ENCODE results near the gene KYAT1. TPM values are rescaled to one million over a fixed set of nuclear protein-coding genes. Genes with fewer than 3 reads are reported as not detected.

The KYAT1 gene
- total and polyA plus RNA-seq, 2 of the 13 experiments (the other 11 are each of a cell fraction or from before 2014, with no cell fraction given) = 9.2 to 46.5 TPM

DNA sequence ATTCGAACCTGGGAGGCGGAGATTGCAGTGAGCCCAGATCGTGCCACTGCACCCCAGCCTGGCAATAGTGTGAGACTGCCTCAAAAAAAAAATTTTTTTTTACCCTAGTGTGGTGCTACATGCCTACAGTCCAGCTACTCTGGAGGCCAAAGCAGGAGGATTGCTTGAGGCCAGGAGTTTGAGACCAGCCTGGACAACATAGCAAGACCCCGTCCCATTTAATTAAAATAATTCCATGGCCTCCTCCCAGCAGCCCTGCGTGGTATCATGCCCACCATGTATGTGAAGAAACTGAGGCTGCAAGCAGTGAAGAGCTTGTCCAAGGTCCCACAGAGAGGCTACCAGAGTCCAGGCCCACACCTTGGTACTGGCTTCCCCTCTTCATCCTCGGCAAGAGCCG is 19.6 kb upstream of the KYAT1 start:
- H3K4me3 ChIP-seq (replicated peaks in 1 of 3; ENCODE audit: insufficient read depth in 1 of 3, low read depth in 2 of 3, low read length in 3 of 3) = no peak overlapping the region
- ChIA-PET CTCF (ENCODE audit: low intra/inter-chr PET ratio, low total read pairs) (no interaction called here), POLR2A (no interaction called here)
- no peaks in the 10 kb centered on the region for H4K20me1 ChIP-seq (ENCODE audit: insufficient read depth, low read length)
- TF ChIP-seq ZNF121 (CRISPR knock-in tag; IDR thresholded peaks at IDR 0.05) (peak; percentile 67), ZC3H4 (CRISPR knock-in tag; IDR thresholded peaks at IDR 0.05; ENCODE audit: borderline replicate concordance) (no peak)
- DNase-seq (ENCODE audit: low spot score) (no peak), ATAC-seq (no peak), FAIRE-seq (no peak)
- peaks cover 7 to 21% of the 10 kb centered on the region in 2 experiments; a peak in 4 of 5 replicates for H3K36me3 ChIP-seq (replicated peaks in 1 of 2; ENCODE audit: control insufficient read depth in 1 of 2, insufficient read depth in 2 of 2, low read length in 2 of 2)
- intact Hi-C loops (cut with micrococcal nuclease; ENCODE audit: unreplicated experiment) = no loop called here
- no TSS peak for BruUV-seq (replicated peaks)
- peaks cover 4% of the 10 kb centered on the region for H3K79me2 ChIP-seq (ENCODE audit: insufficient read depth, low read length)
- in situ Hi-C loops (cut with HindIII; ENCODE audit: extremely low pct_ligation_motif_present, low pct_unique_long_range_greater_than_20kb) = no loop called here
- H3K27ac ChIP-seq (ENCODE audit: extremely low read length, insufficient read depth, low read length) = no peak overlapping the region
- peaks cover 24% of the 10 kb centered on the region for H3K4me1 ChIP-seq (ENCODE audit: insufficient read depth, low read length)
- H3K9ac ChIP-seq (ENCODE audit: insufficient read depth, low read depth, low read length) = no peak overlapping the region
- no peak overlapping the region for H2AFZ ChIP-seq (ENCODE audit: low read length)
- H3K4me2 ChIP-seq (ENCODE audit: low read depth, low read length) = no peak overlapping the region
- H3K9me3 ChIP-seq (ENCODE audit: low read length) = no peaks in the 10 kb centered on the region
- H3K27me3 ChIP-seq (ENCODE audit: control insufficient read depth in 1 of 2, insufficient read depth in 2 of 2, low read length in 2 of 2) = no peaks in the 10 kb centered on the region
- WGBS (ENCODE audit: low lambda C conversion rate) = 96% methylated on average over 5 of the region's 7 CpGs

DNA sequence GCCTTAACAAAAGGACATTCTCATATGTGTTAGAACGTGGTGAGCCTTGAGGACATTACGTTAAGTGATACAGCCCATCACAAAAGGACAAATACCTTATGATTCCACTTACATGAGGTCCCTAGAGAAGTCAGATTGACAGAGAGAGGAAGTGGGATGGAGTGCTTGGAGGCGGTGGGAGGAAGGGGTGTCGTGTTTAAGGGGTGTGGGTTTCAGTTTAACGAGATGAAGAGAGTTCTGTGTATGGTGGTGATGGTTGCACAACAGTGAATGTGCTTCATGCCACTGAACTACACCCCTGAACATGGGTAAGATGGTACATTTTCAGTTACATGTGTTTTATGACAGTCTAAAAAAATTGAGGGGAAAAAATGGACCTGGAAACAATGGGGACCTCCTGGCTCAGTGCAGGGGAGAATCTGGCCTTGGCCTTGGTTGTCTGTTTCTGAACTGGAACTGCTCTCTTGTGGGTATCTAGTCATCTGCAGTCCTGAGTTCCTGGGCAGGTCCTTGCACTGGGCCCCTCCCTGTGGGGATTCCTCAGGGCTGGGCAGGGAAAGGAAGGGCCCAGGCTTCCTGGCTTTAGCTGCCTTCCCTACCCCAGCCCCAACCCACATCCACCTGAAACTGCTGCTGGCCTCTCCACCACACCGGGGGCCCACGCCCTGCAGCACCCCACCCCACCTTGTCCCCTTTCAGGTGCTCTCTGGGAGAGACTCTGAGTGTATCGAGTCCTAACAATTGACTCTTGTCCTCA is 18.0 kb upstream of the KYAT1 start:
- Histone ChIP-seq H3K79me2 (ENCODE audit: insufficient read depth, low read length) (peaks cover 2% of the 10 kb centered on the region), H3K4me2 (ENCODE audit: low read depth, low read length) (no peak overlapping the region), H2AFZ (ENCODE audit: low read length) (no peak overlapping the region), H3K27ac (ENCODE audit: extremely low read length, insufficient read depth, low read length) (no peak overlapping the region), H3K27me3 (ENCODE audit: control insufficient read depth in 1 of 2, insufficient read depth in 2 of 2, low read length in 2 of 2) (no peaks in the 10 kb centered on the region), H3K36me3 (replicated peaks in 1 of 2; ENCODE audit: control insufficient read depth in 1 of 2, insufficient read depth in 2 of 2, low read length in 2 of 2) (peaks cover 7 to 34% of the 10 kb centered on the region in 2 experiments; a peak in 4 of 5 replicates), H3K4me1 (ENCODE audit: insufficient read depth, low read length) (peaks cover 8% of the 10 kb centered on the region; the same call in 1 of the 2 replicates), H3K4me3 (replicated peaks in 1 of 3; ENCODE audit: insufficient read depth in 1 of 3, low read depth in 2 of 3, low read length in 3 of 3) (no peak overlapping the region), H3K9ac (ENCODE audit: insufficient read depth, low read depth, low read length) (no peak overlapping the region), H4K20me1 (ENCODE audit: insufficient read depth, low read length) (no peaks in the 10 kb centered on the region), H3K9me3 (ENCODE audit: low read length) (no peaks in the 10 kb centered on the region)
- intact Hi-C loops (cut with micrococcal nuclease; ENCODE audit: unreplicated experiment) (no loop called here), in situ Hi-C loops (cut with HindIII; ENCODE audit: extremely low pct_ligation_motif_present, low pct_unique_long_range_greater_than_20kb) (no loop called here)
- BruUV-seq (replicated peaks) = no TSS peak
- ATAC-seq (peak; percentile 39; the same call in 2 of the 3 replicates), DNase-seq (ENCODE audit: low spot score) (no peak), FAIRE-seq (no peak)
- CTCF ChIA-PET (ENCODE audit: low intra/inter-chr PET ratio, low total read pairs) = no interaction called here
- no peak for TF ChIP-seq KLF16 (CRISPR knock-in tag; IDR thresholded peaks at IDR 0.05)
- TF ChIP-seq HMG20B (CRISPR knock-in tag; conservative IDR thresholded peaks at IDR 0.05) = no peak
- TF ChIP-seq ZNF850 (CRISPR knock-in tag; conservative IDR thresholded peaks at IDR 0.05) = no peak
- no peak for TF ChIP-seq HNRNPUL1 (IDR thresholded peaks at IDR 0.05; ENCODE audit: low read depth, low read length)
- TF ChIP-seq ATM (IDR thresholded peaks at IDR 0.05; ENCODE audit: borderline replicate concordance) = no peak
- TF ChIP-seq CHD2 (IDR thresholded peaks at IDR 0.05; ENCODE audit: low read depth, low read length) = no peak
- no peak for TF ChIP-seq BRCA1 (CRISPR knock-in tag; IDR thresholded peaks at IDR 0.05)
- no peak for TF ChIP-seq ZNF546 (CRISPR knock-in tag; conservative IDR thresholded peaks at IDR 0.05)
- TF ChIP-seq, protein P1, sequence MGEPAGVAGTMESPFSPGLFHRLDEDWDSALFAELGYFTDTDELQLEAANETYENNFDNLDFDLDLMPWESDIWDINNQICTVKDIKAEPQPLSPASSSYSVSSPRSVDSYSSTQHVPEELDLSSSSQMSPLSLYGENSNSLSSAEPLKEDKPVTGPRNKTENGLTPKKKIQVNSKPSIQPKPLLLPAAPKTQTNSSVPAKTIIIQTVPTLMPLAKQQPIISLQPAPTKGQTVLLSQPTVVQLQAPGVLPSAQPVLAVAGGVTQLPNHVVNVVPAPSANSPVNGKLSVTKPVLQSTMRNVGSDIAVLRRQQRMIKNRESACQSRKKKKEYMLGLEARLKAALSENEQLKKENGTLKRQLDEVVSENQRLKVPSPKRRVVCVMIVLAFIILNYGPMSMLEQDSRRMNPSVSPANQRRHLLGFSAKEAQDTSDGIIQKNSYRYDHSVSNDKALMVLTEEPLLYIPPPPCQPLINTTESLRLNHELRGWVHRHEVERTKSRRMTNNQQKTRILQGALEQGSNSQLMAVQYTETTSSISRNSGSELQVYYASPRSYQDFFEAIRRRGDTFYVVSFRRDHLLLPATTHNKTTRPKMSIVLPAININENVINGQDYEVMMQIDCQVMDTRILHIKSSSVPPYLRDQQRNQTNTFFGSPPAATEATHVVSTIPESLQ (CRISPR knock-in tag; conservative IDR thresholded peaks at IDR 0.05) = no peak
- TF ChIP-seq TBL1XR1 (IDR thresholded peaks at IDR 0.05; ENCODE audit: borderline replicate concordance, low read length, partially characterized antibody) = no peak
- TF ChIP-seq GATAD1 (CRISPR knock-in tag; IDR thresholded peaks at IDR 0.05) = no peak
- TF ChIP-seq SCMH1 (CRISPR knock-in tag; IDR thresholded peaks at IDR 0.05; ENCODE audit: borderline replicate concordance) = no peak
- no peak for TF ChIP-seq ZNF790 (CRISPR knock-in tag; IDR thresholded peaks at IDR 0.05; ENCODE audit: borderline replicate concordance)
- POLR2A ChIA-PET = no interaction called here
- 89% methylated on average over 8 of the region's 8 CpGs for WGBS (ENCODE audit: low lambda C conversion rate)
